ENCODE results near the gene PLA2G1B. TPM values are rescaled to one million over a fixed set of nuclear protein-coding genes. Genes with fewer than 3 reads are reported as not detected.

PLA2G1B gene
- total and polyA plus RNA-seq, 2 experiments from 2014 or later: not detected

GRCh38 chr12:120373683-120374082, 46.1 kb upstream of the PLA2G1B start:
- Histone ChIP-seq H3K27me3 (replicated peaks; ENCODE audit: insufficient read depth) (peaks cover 82% of the 10 kb centered on the region), H3K4me3 (no peak overlapping the region), H3K36me3 (ENCODE audit: low read depth) (no peaks in the 10 kb centered on the region), H3K27ac (no peak overlapping the region), H3K79me2 (ENCODE audit: insufficient read depth) (no peaks in the 10 kb centered on the region), H3K9me3 (ENCODE audit: low read depth) (no peaks in the 10 kb centered on the region), H3K4me2 (ENCODE audit: unreplicated experiment) (no peak overlapping the region), H3K9me2 (ENCODE audit: insufficient read depth) (no peaks in the 10 kb centered on the region), H3K9ac (no peak overlapping the region), H4K20me1 (ENCODE audit: insufficient read depth) (no peaks in the 10 kb centered on the region), H2AFZ (no peak overlapping the region), H3K4me1 (ENCODE audit: insufficient read depth) (no peaks in the 10 kb centered on the region), H3F3A (ENCODE audit: insufficient read depth) (no peaks in the 10 kb centered on the region)
- in situ Hi-C loops (cut with MboI): no loop called here
- TF ChIP-seq EZH2 (IDR thresholded peaks at IDR 0.05; ENCODE audit: insufficient read depth, poor library complexity, severe bottlenecking) (no peak), EZH2phosphoT487 (IDR thresholded peaks at IDR 0.05; ENCODE audit: insufficient read depth, low read depth) (no peak)
- no peak for DNase-seq
- 70 to 72% methylated on average over 8 of the region's 8 CpGs for WGBS, 2 experiments (ENCODE audit: low coverage in 1 of 2, low lambda C conversion rate in 2 of 2, missing lambda C conversion rate in 2 of 2)

- Histone ChIP-seq H3K9ac (no peak overlapping the region), H2AFZ (no peak overlapping the region), H3K4me2 (ENCODE audit: unreplicated experiment) (no peak overlapping the region), H3K9me3 (ENCODE audit: low read depth) (no peaks in the 10 kb centered on the region), H3K4me3 (no peak overlapping the region), H3K79me2 (ENCODE audit: insufficient read depth) (no peaks in the 10 kb centered on the region), H3K27me3 (replicated peaks; ENCODE audit: insufficient read depth) (peaks cover 76% of the 10 kb centered on the region), H3F3A (ENCODE audit: insufficient read depth) (0 out of 2 replicates have a peak, but pooled peaks cover 4% of the 10 kb centered on the region), H3K27ac (no peak overlapping the region), H3K4me1 (ENCODE audit: insufficient read depth) (no peaks in the 10 kb centered on the region), H3K9me2 (ENCODE audit: insufficient read depth) (no peaks in the 10 kb centered on the region), H4K20me1 (ENCODE audit: insufficient read depth) (no peaks in the 10 kb centered on the region), H3K36me3 (ENCODE audit: low read depth) (no peaks in the 10 kb centered on the region)
- in situ Hi-C loops (cut with MboI): no loop called here
- no peak for TF ChIP-seq EZH2phosphoT487 (IDR thresholded peaks at IDR 0.05; ENCODE audit: insufficient read depth, low read depth)
- no peak for TF ChIP-seq EZH2 (IDR thresholded peaks at IDR 0.05; ENCODE audit: insufficient read depth, poor library complexity, severe bottlenecking)
- DNase-seq: no peak
- WGBS, 2 experiments (ENCODE audit: low coverage in 1 of 2, low lambda C conversion rate in 2 of 2, missing lambda C conversion rate in 2 of 2): 39 to 44% methylated on average over 7 of the region's 7 CpGs
Measured at GRCh38 chr12:120370343-120371243, 43.0 kb upstream of the PLA2G1B start.

GRCh38 chr12:120369603-120370342, 42.2 kb upstream of the PLA2G1B start:
- Histone ChIP-seq H3K4me3 (no peak overlapping the region), H3K79me2 (ENCODE audit: insufficient read depth) (no peaks in the 10 kb centered on the region), H4K20me1 (ENCODE audit: insufficient read depth) (no peaks in the 10 kb centered on the region), H3K36me3 (ENCODE audit: low read depth) (no peaks in the 10 kb centered on the region), H3F3A (ENCODE audit: insufficient read depth) (0 out of 2 replicates have a peak, but pooled peaks cover 4% of the 10 kb centered on the region), H3K9me2 (ENCODE audit: insufficient read depth) (no peaks in the 10 kb centered on the region), H2AFZ (no peak overlapping the region), H3K9me3 (ENCODE audit: low read depth) (no peaks in the 10 kb centered on the region), H3K27ac (no peak overlapping the region), H3K4me2 (ENCODE audit: unreplicated experiment) (no peak overlapping the region), H3K9ac (no peak overlapping the region), H3K27me3 (replicated peaks; ENCODE audit: insufficient read depth) (peaks cover 69% of the 10 kb centered on the region), H3K4me1 (ENCODE audit: insufficient read depth) (no peaks in the 10 kb centered on the region)
- DNase-seq: no peak
- 3% methylated on average over 26 of the region's 26 CpGs for WGBS, 2 experiments (ENCODE audit: low coverage in 1 of 2, low lambda C conversion rate in 2 of 2, missing lambda C conversion rate in 2 of 2)
- in situ Hi-C loops (cut with MboI): no loop called here
- TF ChIP-seq EZH2phosphoT487 (IDR thresholded peaks at IDR 0.05; ENCODE audit: insufficient read depth, low read depth): peak; percentile 67; the same call in 1 of the 2 replicates
- TF ChIP-seq EZH2 (IDR thresholded peaks at IDR 0.05; ENCODE audit: insufficient read depth, poor library complexity, severe bottlenecking): peak; percentile 98

- no peak within 1 kb of the TSS for H3K4me2 ChIP-seq (ENCODE audit: unreplicated experiment)
- no peaks in the 10 kb centered on the region for H4K20me1 ChIP-seq (ENCODE audit: insufficient read depth)
- no peak within 1 kb of the TSS for H3K27ac ChIP-seq
- peaks cover 67% of the 10 kb centered on the region for H3K27me3 ChIP-seq (replicated peaks; ENCODE audit: insufficient read depth)
- WGBS, 2 experiments (ENCODE audit: low coverage in 1 of 2, low lambda C conversion rate in 2 of 2, missing lambda C conversion rate in 2 of 2): 1% methylated on average over 27 to 57 of the region's 119 CpGs
- no peaks in the 10 kb centered on the region for H3K4me1 ChIP-seq (ENCODE audit: insufficient read depth)
- DNase-seq: peak; percentile 42
- H3K9me3 ChIP-seq (ENCODE audit: low read depth): no peaks in the 10 kb centered on the region
- no peak within 1 kb of the TSS for H2AFZ ChIP-seq
- 0 out of 2 replicates have a peak, but pooled peaks cover 4% of the 10 kb centered on the region for H3F3A ChIP-seq (ENCODE audit: insufficient read depth)
- TF ChIP-seq EZH2phosphoT487 (IDR thresholded peaks at IDR 0.05; ENCODE audit: insufficient read depth, low read depth): no peak
- TF ChIP-seq EZH2 (IDR thresholded peaks at IDR 0.05; ENCODE audit: insufficient read depth, poor library complexity, severe bottlenecking): no peak
- no peak within 1 kb of the TSS for H3K9ac ChIP-seq
- 0 out of 2 replicates have a peak within 1 kb of the TSS, but pooled peaks have one; percentile 29 for H3K4me3 ChIP-seq
- H3K79me2 ChIP-seq (ENCODE audit: insufficient read depth): no peaks in the 10 kb centered on the region
- in situ Hi-C loops (cut with MboI): no loop called here
- no peaks in the 10 kb centered on the region for H3K36me3 ChIP-seq (ENCODE audit: low read depth)
- H3K9me2 ChIP-seq (ENCODE audit: insufficient read depth): no peaks in the 10 kb centered on the region
Measured at GRCh38 chr12:120368789-120369602, 41.4 kb upstream of the PLA2G1B start, which contains the start of gene MSI1. TSS of gene MSI1 (minus strand) at chr12:120369164. CDS start at chr12:120369091, 73 bp downstream.

Measured in GM23248 (cell line).